GM12801 (cell line): Measurements from ENCODE around the gene CBLB.

Source experiments
- TF ChIP-seq, protein P1 (sequence below): IDR thresholded peaks from one replicate; pipeline ENCODE4 v1.5.1; 2011; ENCODE audit warnings: control low read depth; ENCODE audit not compliant: insufficient read length; ENCODE audit errors: extremely low read depth

The CBLB gene

DNA sequence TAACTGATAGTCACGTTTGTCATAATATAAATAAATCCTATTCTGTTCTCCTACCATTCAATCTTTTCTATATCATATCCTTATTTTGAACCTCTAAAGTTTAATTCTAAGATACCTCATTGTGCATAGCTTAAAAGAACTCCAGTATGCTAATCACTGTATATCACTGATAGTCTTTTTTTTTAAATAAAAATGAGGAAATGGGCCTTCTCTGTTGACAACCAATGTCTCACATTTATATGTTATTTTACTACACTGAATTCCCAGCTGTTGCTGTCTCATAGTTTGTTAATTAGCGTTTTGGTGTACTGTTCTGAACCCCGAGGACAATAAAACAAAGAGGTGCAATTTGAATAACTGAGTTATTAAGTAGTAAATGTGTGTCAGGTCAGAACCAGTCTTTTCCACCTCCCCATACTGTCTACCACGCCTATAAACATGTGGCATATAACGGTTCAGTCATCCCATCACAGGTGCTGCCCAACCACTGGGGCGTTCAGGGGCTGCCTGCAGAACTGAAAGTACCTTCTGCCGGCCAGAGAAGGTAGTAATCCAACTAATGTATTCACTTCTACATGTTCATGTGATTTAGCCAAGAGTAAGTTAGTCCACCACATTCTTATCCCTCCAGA lies 14.9 kb downstream of the CBLB start:
- TF ChIP-seq, protein P1, sequence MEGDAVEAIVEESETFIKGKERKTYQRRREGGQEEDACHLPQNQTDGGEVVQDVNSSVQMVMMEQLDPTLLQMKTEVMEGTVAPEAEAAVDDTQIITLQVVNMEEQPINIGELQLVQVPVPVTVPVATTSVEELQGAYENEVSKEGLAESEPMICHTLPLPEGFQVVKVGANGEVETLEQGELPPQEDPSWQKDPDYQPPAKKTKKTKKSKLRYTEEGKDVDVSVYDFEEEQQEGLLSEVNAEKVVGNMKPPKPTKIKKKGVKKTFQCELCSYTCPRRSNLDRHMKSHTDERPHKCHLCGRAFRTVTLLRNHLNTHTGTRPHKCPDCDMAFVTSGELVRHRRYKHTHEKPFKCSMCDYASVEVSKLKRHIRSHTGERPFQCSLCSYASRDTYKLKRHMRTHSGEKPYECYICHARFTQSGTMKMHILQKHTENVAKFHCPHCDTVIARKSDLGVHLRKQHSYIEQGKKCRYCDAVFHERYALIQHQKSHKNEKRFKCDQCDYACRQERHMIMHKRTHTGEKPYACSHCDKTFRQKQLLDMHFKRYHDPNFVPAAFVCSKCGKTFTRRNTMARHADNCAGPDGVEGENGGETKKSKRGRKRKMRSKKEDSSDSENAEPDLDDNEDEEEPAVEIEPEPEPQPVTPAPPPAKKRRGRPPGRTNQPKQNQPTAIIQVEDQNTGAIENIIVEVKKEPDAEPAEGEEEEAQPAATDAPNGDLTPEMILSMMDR, result no peak

DNA sequence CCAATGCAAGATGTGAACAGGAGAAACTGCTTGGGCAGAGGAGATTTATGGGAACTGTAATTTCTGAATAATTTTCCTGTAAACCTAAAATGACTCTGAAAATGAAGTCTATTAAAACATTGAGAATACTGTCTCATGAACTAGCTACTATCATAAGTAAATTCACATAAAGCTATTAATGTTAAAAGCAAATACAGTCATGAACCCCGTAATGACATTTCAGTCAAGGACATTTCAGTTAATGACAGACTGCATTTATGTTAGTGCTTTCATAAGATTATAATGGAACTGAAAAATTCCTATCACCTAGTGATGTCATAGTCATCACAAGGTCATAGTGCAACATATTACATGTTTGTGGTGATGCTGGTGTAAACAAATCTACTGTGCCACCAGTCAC lies 17.2 kb downstream of the CBLB start:
- TF ChIP-seq, protein P1, result no peak

DNA sequence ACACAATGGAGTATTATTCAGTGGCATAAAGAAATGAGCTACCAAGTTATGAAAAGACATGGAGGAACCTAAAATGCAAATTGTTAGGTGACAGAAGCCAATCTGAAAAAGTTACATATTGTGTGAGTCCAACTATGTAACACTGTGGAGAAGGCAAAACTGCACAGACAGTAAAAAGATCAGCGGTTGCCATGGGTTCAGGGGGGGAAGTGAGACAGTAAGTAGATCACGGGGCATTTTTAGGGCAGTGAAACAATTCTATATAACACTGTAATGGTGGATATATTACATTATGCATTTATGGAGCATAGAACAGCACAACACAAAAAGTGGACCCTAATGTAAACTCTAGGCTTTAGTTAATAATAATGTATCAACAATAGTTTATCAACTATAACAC lies 17.6 kb downstream of the CBLB start:
- TF ChIP-seq, protein P1, result no peak

DNA sequence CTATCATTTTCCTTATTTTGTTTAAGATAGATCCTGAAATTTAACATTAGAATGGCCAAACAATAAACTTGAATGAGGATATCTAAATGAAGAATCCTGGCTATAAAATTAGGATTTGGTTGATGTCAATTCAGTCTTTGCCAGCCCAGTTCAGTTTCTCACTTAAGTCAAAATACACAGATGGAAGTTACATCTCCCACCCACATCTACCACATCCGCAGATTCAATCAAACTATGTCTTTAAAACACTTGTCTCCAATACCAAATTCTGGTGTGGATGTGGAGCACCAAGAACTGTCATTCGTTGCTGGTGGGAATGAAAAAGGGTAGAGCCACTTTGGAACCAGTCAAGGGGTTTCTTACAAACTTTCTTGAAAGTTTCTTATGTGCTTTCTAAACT lies 18.2 kb downstream of the CBLB start:
- TF ChIP-seq, protein P1, result no peak

DNA sequence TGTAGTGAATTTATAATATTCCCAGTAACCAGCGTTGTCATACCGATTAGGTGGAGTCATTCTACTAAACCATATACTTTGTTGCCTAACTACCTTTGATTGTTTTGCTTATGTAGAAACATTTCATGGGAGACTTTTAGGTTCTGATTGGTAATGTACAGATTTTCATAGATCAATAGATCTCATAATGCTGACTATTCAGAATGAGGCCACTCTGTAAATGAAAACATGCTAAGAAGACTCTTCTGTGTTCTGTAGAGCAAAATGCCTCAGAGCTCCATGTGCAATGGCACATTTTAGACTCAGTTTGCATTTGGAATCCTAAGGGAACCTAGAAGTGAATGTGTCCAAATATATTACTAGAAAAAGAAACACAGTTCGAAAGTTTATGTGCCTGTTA lies 20.0 kb downstream of the CBLB start:
- TF ChIP-seq, protein P1, result no peak

DNA sequence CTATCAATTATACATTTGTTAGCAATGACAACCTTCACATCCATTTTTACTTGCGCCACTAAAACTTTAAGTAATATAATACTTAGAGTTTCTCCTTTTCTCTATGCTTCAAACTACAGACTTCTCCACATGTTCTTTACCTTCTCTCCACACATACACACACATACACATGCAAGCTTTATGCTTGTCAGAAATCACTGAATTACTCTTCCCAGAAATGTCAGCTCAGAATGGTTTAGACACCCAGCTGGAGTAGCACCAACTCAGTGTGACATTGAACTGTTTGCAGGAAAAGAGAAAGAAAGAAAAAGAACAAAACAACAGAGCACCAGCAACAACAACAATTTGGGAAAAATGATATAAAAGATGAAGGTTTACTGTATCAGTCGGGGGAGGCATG lies 20.9 kb downstream of the CBLB start:
- TF ChIP-seq, protein P1, result no peak

DNA sequence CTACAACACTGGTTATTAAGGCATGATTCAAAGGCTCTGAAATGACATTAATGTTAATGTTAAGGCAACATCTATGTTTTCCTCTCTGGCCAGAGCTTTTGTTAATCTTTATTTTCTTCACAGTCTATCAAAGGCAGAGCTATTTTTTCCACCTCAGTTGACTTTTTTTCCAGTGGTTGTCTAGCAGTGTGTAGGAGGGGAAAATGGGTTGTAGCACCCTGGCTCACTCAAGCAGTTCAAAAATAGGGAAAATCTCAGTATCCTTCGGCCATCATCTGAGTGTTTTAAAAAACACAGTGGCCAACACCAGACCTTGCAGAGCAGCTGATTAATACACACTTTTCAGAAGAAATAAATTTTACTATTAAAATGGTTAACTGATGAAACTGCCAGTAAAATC lies 21.4 kb downstream of the CBLB start:
- TF ChIP-seq, protein P1, result no peak
